ENCODE results near the gene DPYSL5.
A peak's percentile ranks its signal among the peaks of the same experiment; 100 is the strongest.

Gene DPYSL5

GRCh38 chr2:26940001-26940400, 92.1 kb downstream of the DPYSL5 start:
- H3K9me2 ChIP-seq (replicated peaks; ENCODE audit: low read depth, low read length), result no peaks in the 10 kb centered on the region

GRCh38 chr2:26941486-26941885, 93.6 kb downstream of the DPYSL5 start:
- no peaks in the 10 kb centered on the region for H3K9me2 ChIP-seq (replicated peaks; ENCODE audit: low read depth, low read length)
- no peak overlapping the region for H2AFZ ChIP-seq (ENCODE audit: low read length)
- no peaks in the 10 kb centered on the region for H3K4me1 ChIP-seq (ENCODE audit: insufficient read depth, low read length, poor library complexity, severe bottlenecking)
- no peaks in the 10 kb centered on the region for H3K79me2 ChIP-seq (ENCODE audit: insufficient read depth, low read length)
- no peaks in the 10 kb centered on the region for H3F3A ChIP-seq (ENCODE audit: low read depth)
- H3K9me3 ChIP-seq (ENCODE audit: insufficient read depth, low read depth, low read length), result no peaks in the 10 kb centered on the region
- no peaks in the 10 kb centered on the region for H3K27me3 ChIP-seq (ENCODE audit: insufficient read depth, low read length, poor library complexity, severe bottlenecking)
- TF ChIP-seq CTCF (conservative IDR thresholded peaks at IDR 0.05; ENCODE audit: low read length), result no peak
- H3K9ac ChIP-seq (ENCODE audit: low read depth, low read length, poor library complexity, severe bottlenecking), result no peak overlapping the region
- no peak overlapping the region for H3K4me3 ChIP-seq (ENCODE audit: low read length, poor library complexity, severe bottlenecking)
- H3K4me2 ChIP-seq (ENCODE audit: low read depth, low read length, poor library complexity, severe bottlenecking), result no peak overlapping the region
- H4K20me1 ChIP-seq (ENCODE audit: insufficient read depth, low read length, poor library complexity, severe bottlenecking), result no peaks in the 10 kb centered on the region
- H3K36me3 ChIP-seq (ENCODE audit: insufficient read depth, low read length), result no peaks in the 10 kb centered on the region

More at GRCh38 chr2:26940001-26940400, 92.1 kb downstream of the DPYSL5 start:
- H3K9me3 ChIP-seq (ENCODE audit: insufficient read depth, low read depth, low read length), result no peaks in the 10 kb centered on the region
- H4K20me1 ChIP-seq (ENCODE audit: insufficient read depth, low read length, poor library complexity, severe bottlenecking), result no peaks in the 10 kb centered on the region
- no peak overlapping the region for H2AFZ ChIP-seq (ENCODE audit: low read length)
- no peak overlapping the region for H3K9ac ChIP-seq (ENCODE audit: low read depth, low read length, poor library complexity, severe bottlenecking)
- H3F3A ChIP-seq (ENCODE audit: low read depth), result no peaks in the 10 kb centered on the region
- no peak overlapping the region for H3K4me3 ChIP-seq (ENCODE audit: low read length, poor library complexity, severe bottlenecking)
- H3K79me2 ChIP-seq (ENCODE audit: insufficient read depth, low read length), result no peaks in the 10 kb centered on the region
- no peaks in the 10 kb centered on the region for H3K27me3 ChIP-seq (ENCODE audit: insufficient read depth, low read length, poor library complexity, severe bottlenecking)
- no peak overlapping the region for H3K4me2 ChIP-seq (ENCODE audit: low read depth, low read length, poor library complexity, severe bottlenecking)
- no peak for TF ChIP-seq EZH2phosphoT487 (IDR thresholded peaks at IDR 0.05; ENCODE audit: borderline replicate concordance)
- TF ChIP-seq CTCF (conservative IDR thresholded peaks at IDR 0.05; ENCODE audit: low read length), result no peak
- no peaks in the 10 kb centered on the region for H3K36me3 ChIP-seq (ENCODE audit: insufficient read depth, low read length)
- no peaks in the 10 kb centered on the region for H3K4me1 ChIP-seq (ENCODE audit: insufficient read depth, low read length, poor library complexity, severe bottlenecking)

GRCh38 chr2:26942543-26943295, 94.8 kb downstream of the DPYSL5 start:
- H3K9ac ChIP-seq (ENCODE audit: low read depth, low read length, poor library complexity, severe bottlenecking), result no peak overlapping the region
- H3K79me2 ChIP-seq (ENCODE audit: insufficient read depth, low read length), result no peaks in the 10 kb centered on the region
- H4K20me1 ChIP-seq (ENCODE audit: insufficient read depth, low read length, poor library complexity, severe bottlenecking), result no peaks in the 10 kb centered on the region
- H3K9me2 ChIP-seq (replicated peaks; ENCODE audit: low read depth, low read length), result no peaks in the 10 kb centered on the region
- H3K4me1 ChIP-seq (ENCODE audit: insufficient read depth, low read length, poor library complexity, severe bottlenecking), result no peaks in the 10 kb centered on the region
- H3F3A ChIP-seq (ENCODE audit: low read depth), result no peaks in the 10 kb centered on the region
- H3K4me2 ChIP-seq (ENCODE audit: low read depth, low read length, poor library complexity, severe bottlenecking), result no peak overlapping the region
- H3K9me3 ChIP-seq (ENCODE audit: insufficient read depth, low read depth, low read length), result no peaks in the 10 kb centered on the region
- no peaks in the 10 kb centered on the region for H3K27me3 ChIP-seq (ENCODE audit: insufficient read depth, low read length, poor library complexity, severe bottlenecking)
- no peak for TF ChIP-seq EZH2phosphoT487 (IDR thresholded peaks at IDR 0.05; ENCODE audit: borderline replicate concordance)
- TF ChIP-seq CTCF (conservative IDR thresholded peaks at IDR 0.05; ENCODE audit: low read length), result peak; percentile 80
- H2AFZ ChIP-seq (ENCODE audit: low read length), result no peak overlapping the region
- no peaks in the 10 kb centered on the region for H3K36me3 ChIP-seq (ENCODE audit: insufficient read depth, low read length)
- no peak overlapping the region for H3K4me3 ChIP-seq (ENCODE audit: low read length, poor library complexity, severe bottlenecking)
